Peyer's patch (tissue), 4 donors: ENCODE results near the gene PCBP3.

Source experiments
- POLR2A ChIP-seq, 2 donors: fragments of 450-650 bp; IDR thresholded peaks; one replicate each; pipeline ENCODE4 v1.5.1; 2017; ENCODE audit warnings: antibody characterized with exemption in 2 of 2, mild to moderate bottlenecking in 2 of 2, moderate library complexity in 2 of 2
- TF ChIP-seq, protein P1 (sequence below), 6 experiments: fragments of 450-650 bp in 4 of 6; fragments of 200-600 bp in 2 of 6; sonication (generic) in 1 of 6; IDR thresholded peaks; one replicate each; pipeline ENCODE4 v1.5.1; 2017 to 2019; ENCODE audit warnings: antibody characterized with exemption in 6 of 6, mild to moderate bottlenecking in 3 of 6, moderate library complexity in 1 of 6

DNA sequence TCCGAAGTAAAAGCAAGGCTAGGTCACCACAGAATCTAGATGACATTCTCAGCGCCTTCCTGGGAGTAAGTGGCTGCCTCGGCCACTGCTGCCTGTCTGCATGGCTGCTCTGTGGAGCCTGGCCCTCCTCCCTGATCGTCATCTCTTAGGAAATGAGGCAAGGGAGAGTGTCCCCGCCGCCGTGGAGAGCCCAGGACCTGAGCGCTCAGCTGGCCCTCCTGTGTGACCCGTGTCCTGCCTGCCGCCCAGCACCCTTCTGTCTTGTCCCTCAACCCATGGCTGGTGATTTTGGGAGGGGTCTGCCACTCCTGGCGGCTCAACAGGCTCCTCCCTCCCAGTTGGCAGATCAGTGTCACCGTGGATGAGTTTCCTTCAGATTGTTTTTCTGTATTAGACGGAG is 181.7 kb downstream of the PCBP3 start:
- TF ChIP-seq, protein P1, sequence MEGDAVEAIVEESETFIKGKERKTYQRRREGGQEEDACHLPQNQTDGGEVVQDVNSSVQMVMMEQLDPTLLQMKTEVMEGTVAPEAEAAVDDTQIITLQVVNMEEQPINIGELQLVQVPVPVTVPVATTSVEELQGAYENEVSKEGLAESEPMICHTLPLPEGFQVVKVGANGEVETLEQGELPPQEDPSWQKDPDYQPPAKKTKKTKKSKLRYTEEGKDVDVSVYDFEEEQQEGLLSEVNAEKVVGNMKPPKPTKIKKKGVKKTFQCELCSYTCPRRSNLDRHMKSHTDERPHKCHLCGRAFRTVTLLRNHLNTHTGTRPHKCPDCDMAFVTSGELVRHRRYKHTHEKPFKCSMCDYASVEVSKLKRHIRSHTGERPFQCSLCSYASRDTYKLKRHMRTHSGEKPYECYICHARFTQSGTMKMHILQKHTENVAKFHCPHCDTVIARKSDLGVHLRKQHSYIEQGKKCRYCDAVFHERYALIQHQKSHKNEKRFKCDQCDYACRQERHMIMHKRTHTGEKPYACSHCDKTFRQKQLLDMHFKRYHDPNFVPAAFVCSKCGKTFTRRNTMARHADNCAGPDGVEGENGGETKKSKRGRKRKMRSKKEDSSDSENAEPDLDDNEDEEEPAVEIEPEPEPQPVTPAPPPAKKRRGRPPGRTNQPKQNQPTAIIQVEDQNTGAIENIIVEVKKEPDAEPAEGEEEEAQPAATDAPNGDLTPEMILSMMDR (IDR thresholded peaks at IDR 0.05), result no peak
- TF ChIP-seq POLR2A (IDR thresholded peaks at IDR 0.05), result no peak
